ENCODE measurements around the gene IPPK. TPM values are rescaled to one million over a fixed set of nuclear protein-coding genes. Genes with fewer than 3 reads are reported as not detected.

The IPPK gene, protein sequence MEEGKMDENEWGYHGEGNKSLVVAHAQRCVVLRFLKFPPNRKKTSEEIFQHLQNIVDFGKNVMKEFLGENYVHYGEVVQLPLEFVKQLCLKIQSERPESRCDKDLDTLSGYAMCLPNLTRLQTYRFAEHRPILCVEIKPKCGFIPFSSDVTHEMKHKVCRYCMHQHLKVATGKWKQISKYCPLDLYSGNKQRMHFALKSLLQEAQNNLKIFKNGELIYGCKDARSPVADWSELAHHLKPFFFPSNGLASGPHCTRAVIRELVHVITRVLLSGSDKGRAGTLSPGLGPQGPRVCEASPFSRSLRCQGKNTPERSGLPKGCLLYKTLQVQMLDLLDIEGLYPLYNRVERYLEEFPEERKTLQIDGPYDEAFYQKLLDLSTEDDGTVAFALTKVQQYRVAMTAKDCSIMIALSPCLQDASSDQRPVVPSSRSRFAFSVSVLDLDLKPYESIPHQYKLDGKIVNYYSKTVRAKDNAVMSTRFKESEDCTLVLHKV
- total RNA-seq (10 to 100 TPM in 1 of 2 donors, 1 to 10 TPM in 1; 9.5 to 12.7 TPM), polyA plus RNA-seq (ENCODE audit: insufficient read length in 2 of 2) (10 to 100 TPM; 14.8 to 19.8 TPM)
- long read RNA-seq, donor 1, full-length matches to known transcripts, result 3 of 3 reads
- long read RNA-seq, donor 1, partial matches to known transcripts, result 0 of 3 reads
- long read RNA-seq, donor 1, other reads (novel, unspliced or antisense), result 0 of 3 reads
- long read RNA-seq, donor 2, partial matches to known transcripts, result 0 of 1 reads
- long read RNA-seq, donor 2, other reads (novel, unspliced or antisense), result 0 of 1 reads
- long read RNA-seq, donor 3, full-length matches to known transcripts, result 1 of 1 reads
- long read RNA-seq, donor 3, partial matches to known transcripts, result 0 of 1 reads
- long read RNA-seq, donor 3, other reads (novel, unspliced or antisense), result 0 of 1 reads
- long read RNA-seq, donor 4, result 0 reads

DNA sequence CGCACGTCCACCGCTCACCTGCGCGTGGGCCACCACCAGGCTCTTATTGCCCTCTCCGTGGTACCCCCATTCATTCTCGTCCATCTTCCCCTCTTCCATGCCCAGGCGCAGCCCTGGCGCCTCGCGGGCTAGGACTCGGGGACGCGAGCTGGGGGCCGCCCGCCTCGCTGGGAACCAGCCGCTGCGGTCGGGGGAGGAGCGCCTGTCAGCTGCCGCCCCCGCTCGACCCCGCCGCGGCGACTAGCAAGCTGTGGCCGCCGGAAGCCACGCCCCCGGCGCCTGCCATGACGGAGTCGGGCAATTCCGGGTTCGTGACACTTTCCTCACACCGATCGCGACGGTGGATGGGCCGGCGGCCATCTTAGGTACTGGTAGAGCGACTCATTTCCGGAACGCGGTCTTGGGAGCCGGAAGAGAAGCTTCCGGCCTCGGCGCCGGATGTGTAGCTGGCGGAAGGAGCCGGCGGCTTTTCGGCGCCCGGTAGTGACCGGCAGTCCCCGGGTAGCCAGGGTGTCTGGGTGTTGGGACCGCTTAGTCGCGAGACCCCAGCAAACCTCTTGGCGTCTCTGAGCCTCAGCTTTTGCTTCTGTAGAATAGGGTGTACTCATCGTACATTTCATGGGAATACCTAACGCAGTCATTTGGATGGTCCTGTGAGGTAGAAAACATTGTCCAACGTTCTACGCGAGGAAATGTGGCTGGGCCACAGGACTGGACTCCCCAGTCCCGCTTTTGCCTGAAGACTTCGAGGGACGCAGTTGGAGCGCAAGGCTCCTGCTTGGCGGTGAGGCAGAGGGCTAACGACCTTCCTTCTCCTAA is at the start of gene IPPK:
Gene IPPK, minus strand, starts transcription at position 242 of the 819 bp plus-strand sequence. Its CDS starts 143 bp downstream, at position 99.
- Histone ChIP-seq H3K9me3 (ENCODE audit: control insufficient read depth, insufficient read depth, low read length) (no peaks in the 10 kb centered on the region), H3K36me3 (ENCODE audit: control insufficient read depth, insufficient read depth, low read length) (peaks cover 12% of the 10 kb centered on the region), H3K27ac (ENCODE audit: low read depth, low read length) (peak within 1 kb of the TSS; percentile 85), H3K27me3 (ENCODE audit: control insufficient read depth, insufficient read depth, low read length) (no peaks in the 10 kb centered on the region), H3K4me3 (ENCODE audit: low read depth, low read length) (peak within 1 kb of the TSS; percentile 84), H3K4me1 (ENCODE audit: control insufficient read depth, insufficient read depth, low read length) (peaks cover 25% of the 10 kb centered on the region)
- peak; percentile 93 to 99 (median 96) for DNase-seq (ENCODE audit: low read depth in 4 of 6, low spot score in 6 of 6)
- under 1% methylated on average over 75 of the region's 75 CpGs for WGBS (ENCODE audit: insufficient coverage)

DNA sequence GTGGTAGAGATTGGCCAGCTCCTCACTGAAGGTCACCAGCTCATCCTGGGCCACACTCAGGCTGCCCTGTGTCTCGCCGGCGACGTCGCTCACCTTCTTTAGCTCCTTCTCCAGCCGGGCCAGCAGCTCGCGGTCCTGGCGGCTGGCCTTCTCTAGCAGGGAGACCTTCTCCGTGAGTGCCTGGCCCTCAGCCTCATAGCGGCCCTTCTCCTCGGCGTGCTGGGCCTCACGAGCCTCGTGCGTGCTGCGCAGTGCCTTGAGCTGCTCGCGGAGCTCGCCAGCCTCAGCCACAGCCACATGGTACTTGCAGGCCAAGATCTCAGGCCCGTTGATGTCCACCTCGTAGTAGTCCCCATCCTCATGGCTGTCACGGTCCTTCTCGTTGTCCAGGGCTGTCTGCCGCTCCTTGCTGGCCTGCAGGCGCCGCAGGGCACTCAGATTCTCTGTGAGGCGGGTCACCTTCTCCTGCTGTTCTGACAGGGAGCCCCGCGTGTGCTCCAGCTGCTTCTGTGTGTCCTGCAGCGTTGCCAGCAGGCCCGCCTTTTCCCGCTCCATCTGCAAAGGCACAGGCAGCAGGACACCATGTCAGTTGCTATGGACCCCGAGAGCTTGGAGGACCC is 49.2 kb upstream of the IPPK start:
- no peak overlapping the region for H3K4me3 ChIP-seq (ENCODE audit: low read depth, low read length)
- H3K9me3 ChIP-seq (ENCODE audit: control insufficient read depth, insufficient read depth, low read length), result no peaks in the 10 kb centered on the region
- peaks cover 84% of the 10 kb centered on the region for H3K36me3 ChIP-seq (ENCODE audit: control insufficient read depth, insufficient read depth, low read length)
- no peak overlapping the region for H3K27ac ChIP-seq (ENCODE audit: low read depth, low read length)
- H3K27me3 ChIP-seq (ENCODE audit: control insufficient read depth, insufficient read depth, low read length), result no peaks in the 10 kb centered on the region
- no peak for DNase-seq (ENCODE audit: low read depth in 4 of 6, low spot score in 6 of 6)
- H3K4me1 ChIP-seq (ENCODE audit: control insufficient read depth, insufficient read depth, low read length), result peaks cover 22% of the 10 kb centered on the region
- 95% methylated on average over 34 of the region's 34 CpGs for WGBS (ENCODE audit: insufficient coverage)

DNA sequence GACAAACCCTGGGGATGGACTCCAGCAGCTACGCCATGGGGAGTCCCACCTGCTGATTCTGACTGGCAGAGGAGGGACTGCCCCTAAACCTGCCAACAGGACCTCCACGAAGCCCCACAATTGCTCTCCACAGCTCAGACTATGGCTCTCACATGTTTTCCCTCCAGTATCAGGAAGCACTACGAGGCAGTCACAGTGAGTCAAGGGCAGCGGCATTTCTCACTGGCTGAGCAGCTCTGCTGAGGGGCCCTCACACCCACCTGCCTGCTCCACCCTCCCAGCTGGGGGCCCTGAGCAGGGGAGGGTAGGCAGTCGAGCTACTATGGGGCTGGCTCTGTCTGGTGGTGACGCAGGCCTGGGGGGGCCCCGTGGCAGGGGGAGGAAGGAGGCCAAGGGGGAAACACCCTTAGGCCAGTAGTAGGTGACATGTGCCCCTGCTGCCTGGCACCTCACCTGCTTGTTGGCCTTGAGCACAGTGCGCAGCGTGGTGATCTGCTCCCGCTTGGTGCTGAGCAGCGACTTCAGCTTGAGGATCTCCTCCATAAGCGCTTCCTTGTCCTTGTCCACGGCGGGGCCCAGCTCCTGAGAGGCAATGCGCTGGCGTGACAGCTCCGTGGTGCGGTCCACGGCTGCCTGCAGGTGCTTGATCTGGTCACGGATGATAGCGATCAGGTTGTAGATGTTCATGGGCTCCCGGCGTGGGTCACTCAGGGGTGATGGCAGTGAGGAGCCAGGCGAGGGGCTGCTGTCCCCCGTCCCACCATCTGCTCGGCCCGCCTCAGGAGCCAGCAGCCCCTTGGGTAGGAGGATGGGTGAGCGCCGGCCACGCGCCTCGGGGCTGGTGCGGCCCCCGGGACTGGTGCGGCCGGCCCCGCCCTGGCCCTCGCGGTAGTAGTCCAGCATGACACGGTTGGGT is 48.4 kb upstream of the IPPK start:
- 94% methylated on average over 36 of the region's 40 CpGs for WGBS (ENCODE audit: insufficient coverage)
- H3K27ac ChIP-seq (ENCODE audit: low read depth, low read length), result no peak overlapping the region
- peaks cover 14% of the 10 kb centered on the region for H3K4me1 ChIP-seq (ENCODE audit: control insufficient read depth, insufficient read depth, low read length)
- H3K36me3 ChIP-seq (ENCODE audit: control insufficient read depth, insufficient read depth, low read length), result peaks cover 92% of the 10 kb centered on the region
- H3K9me3 ChIP-seq (ENCODE audit: control insufficient read depth, insufficient read depth, low read length), result no peaks in the 10 kb centered on the region
- H3K4me3 ChIP-seq (ENCODE audit: low read depth, low read length), result no peak overlapping the region
- DNase-seq (ENCODE audit: low read depth in 4 of 6, low spot score in 6 of 6), result no peak
- H3K27me3 ChIP-seq (ENCODE audit: control insufficient read depth, insufficient read depth, low read length), result no peaks in the 10 kb centered on the region

DNA sequence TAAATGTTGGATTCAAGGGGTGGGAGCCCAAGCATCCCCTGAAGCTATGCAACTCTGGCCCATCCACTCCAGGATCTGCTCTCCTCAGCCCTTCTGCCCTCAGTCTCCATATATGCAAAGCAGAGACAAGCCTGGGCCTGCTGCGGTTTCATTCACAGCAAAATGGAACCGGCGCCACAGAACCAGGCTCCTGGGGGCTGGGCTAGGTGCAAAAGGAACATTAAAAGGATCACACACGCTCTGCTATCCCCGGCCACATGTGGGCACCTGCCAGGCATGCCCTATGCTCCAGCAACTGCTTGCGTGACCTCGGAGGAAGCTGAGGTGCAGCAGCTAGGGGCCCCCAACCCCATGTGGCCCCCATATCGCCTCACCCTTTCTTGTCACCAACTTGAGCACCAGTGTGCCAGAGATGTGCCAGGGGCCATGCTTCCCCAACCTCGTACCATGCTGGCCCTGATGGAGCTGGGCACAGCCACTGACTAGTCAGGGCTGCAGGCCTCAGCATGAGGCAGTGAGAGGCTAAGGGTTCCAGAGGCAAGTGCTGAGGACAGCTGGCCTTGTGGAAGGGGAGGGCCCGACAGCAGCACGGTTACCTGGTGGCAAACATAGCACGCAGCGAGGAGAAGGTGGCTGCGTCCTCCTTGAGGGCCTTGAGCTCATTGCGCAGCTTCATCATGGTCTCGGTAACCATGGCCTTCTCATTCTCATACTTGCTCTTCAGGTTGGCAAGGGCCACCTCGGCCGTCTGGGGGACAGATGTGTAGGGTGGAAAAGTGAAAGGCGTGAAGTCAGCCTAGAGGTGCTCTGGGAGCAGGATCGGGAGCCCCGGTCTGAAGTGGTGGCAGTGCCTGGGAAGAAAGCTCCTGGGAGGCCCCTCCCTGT is 47.5 kb upstream of the IPPK start:
- H3K4me1 ChIP-seq (ENCODE audit: control insufficient read depth, insufficient read depth, low read length), result peaks cover 7% of the 10 kb centered on the region
- H3K4me3 ChIP-seq (ENCODE audit: low read depth, low read length), result no peak overlapping the region
- no peaks in the 10 kb centered on the region for H3K9me3 ChIP-seq (ENCODE audit: control insufficient read depth, insufficient read depth, low read length)
- 92% methylated on average over 16 of the region's 21 CpGs for WGBS (ENCODE audit: insufficient coverage)
- H3K27ac ChIP-seq (ENCODE audit: low read depth, low read length), result no peak overlapping the region
- DNase-seq (ENCODE audit: low read depth in 4 of 6, low spot score in 6 of 6), result no peak
- H3K36me3 ChIP-seq (ENCODE audit: control insufficient read depth, insufficient read depth, low read length), result peaks cover 95% of the 10 kb centered on the region
- H3K27me3 ChIP-seq (ENCODE audit: control insufficient read depth, insufficient read depth, low read length), result no peaks in the 10 kb centered on the region

DNA sequence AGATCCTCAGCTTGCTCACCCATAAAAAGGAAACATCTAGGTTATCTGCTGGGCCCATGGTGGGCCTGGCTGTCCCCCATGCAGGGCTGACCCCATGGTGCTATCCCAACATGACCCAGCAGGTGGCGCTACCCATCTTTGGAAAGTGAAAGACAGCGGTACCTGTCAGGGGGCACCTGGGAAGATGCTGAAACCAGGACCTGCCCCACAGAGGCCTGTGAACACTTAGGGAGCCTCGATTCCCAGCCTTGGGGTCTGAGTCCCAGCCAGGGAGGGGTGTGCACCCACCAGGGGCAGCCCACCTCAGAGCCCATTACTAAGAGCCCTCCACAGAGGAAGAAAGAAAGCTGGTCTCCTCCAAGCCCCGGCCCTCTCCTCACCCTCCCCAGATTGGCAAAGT is 46.6 kb upstream of the IPPK start:
- Histone ChIP-seq H3K9me3 (ENCODE audit: control insufficient read depth, insufficient read depth, low read length) (no peaks in the 10 kb centered on the region), H3K27me3 (ENCODE audit: control insufficient read depth, insufficient read depth, low read length) (no peaks in the 10 kb centered on the region), H3K4me1 (ENCODE audit: control insufficient read depth, insufficient read depth, low read length) (peaks cover 5% of the 10 kb centered on the region), H3K4me3 (ENCODE audit: low read depth, low read length) (no peak overlapping the region), H3K36me3 (ENCODE audit: control insufficient read depth, insufficient read depth, low read length) (peaks cover 88% of the 10 kb centered on the region), H3K27ac (ENCODE audit: low read depth, low read length) (no peak overlapping the region)
- WGBS (ENCODE audit: insufficient coverage), result 21% methylated on average over 2 of the region's 4 CpGs
- DNase-seq (ENCODE audit: low read depth in 4 of 6, low spot score in 6 of 6), result peak in 3 of 6 donors; percentile 22 to 79 (median 61)

DNA sequence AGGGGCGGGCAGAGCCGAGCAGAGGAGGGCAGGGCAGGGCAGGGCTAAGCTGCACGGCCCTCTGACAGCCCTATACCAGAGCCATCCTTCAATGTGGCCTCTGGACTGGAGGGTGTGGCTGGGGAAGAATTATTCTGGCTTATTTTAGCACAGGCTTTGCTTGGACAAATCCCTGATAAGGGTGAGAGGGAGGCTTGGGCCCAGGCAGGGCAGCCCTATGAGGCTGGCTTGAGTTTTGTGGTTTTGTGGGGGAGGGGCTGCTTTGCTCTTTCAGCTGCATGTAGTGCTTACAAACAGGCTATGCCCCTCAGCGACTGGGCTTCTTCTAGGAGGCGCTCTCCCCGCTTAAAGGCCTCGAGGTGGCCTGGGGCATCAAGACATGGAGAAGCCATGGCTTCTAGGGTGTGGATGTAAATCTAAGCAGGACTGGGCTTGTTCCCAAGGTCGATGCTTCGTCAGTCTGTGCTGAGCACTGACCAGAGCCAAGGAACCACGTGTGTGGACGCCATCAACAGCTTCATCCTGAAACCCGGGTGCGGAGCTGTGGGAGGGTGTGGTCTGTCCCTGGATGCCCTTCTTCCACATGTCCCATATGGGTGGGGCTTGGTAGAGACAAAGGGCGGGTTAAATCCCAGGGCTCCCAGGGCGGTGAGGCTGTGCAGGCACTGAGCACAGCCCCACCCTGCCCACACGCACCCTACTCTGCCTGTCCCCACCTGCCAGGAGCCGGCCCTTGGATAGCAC is 45.7 kb upstream of the IPPK start:
- Histone ChIP-seq H3K36me3 (ENCODE audit: control insufficient read depth, insufficient read depth, low read length) (peaks cover 87% of the 10 kb centered on the region), H3K4me1 (ENCODE audit: control insufficient read depth, insufficient read depth, low read length) (peaks cover 5% of the 10 kb centered on the region), H3K27me3 (ENCODE audit: control insufficient read depth, insufficient read depth, low read length) (no peaks in the 10 kb centered on the region), H3K27ac (ENCODE audit: low read depth, low read length) (no peak overlapping the region), H3K9me3 (ENCODE audit: control insufficient read depth, insufficient read depth, low read length) (no peaks in the 10 kb centered on the region), H3K4me3 (ENCODE audit: low read depth, low read length) (no peak overlapping the region)
- DNase-seq (ENCODE audit: low read depth in 4 of 6, low spot score in 6 of 6), result no peak
- WGBS (ENCODE audit: insufficient coverage), result 85% methylated on average over 12 of the region's 17 CpGs

DNA sequence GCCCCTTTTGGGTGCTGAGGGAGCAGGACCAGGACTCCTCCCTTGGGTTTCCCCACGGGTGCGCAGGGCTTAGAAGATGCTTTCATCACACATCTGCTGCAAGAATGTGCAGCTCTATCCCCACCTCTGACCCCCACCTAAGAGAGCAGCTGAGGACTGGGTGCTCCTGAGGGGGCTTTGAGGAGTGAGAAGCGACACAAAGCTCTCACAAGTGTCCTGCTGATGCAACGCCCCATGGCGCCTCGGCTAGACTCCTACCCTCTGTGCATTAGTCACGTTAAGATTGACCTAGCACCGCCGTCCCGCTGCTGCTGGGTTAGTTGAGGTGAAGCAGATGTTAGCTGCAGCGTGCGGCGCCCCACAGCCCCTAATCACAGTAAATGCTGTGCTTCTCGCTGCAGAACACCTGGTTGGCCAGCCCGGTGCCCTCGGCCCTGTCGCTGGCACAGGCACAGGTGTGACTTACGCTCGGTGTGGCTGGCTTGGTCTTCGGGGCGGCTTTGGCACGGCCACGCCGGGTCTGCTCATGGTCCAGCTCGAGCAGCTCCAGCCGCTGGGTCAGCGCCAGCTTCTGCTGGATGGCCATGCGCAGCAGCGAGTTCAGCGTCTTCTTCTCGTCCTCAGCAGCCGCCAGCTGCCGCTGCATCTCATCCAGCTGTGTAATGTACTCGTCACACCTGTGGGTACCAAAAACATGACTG is 45.0 kb upstream of the IPPK start:
- DNase-seq (ENCODE audit: low read depth in 4 of 6, low spot score in 6 of 6), result no peak
- Histone ChIP-seq H3K27me3 (ENCODE audit: control insufficient read depth, insufficient read depth, low read length) (no peaks in the 10 kb centered on the region), H3K4me3 (ENCODE audit: low read depth, low read length) (no peak overlapping the region), H3K27ac (ENCODE audit: low read depth, low read length) (no peak overlapping the region), H3K9me3 (ENCODE audit: control insufficient read depth, insufficient read depth, low read length) (no peaks in the 10 kb centered on the region), H3K36me3 (ENCODE audit: control insufficient read depth, insufficient read depth, low read length) (peaks cover 87% of the 10 kb centered on the region), H3K4me1 (ENCODE audit: control insufficient read depth, insufficient read depth, low read length) (peaks cover 5% of the 10 kb centered on the region)
- WGBS (ENCODE audit: insufficient coverage), result 93% methylated on average over 34 of the region's 34 CpGs

All from spinal cord (tissue), 10 donors.